Omental fat pad (tissue), 4 donors: ENCODE measurements around the gene BABAM2. TPM values are rescaled to one million over a fixed set of nuclear protein-coding genes. Genes with fewer than 3 reads are reported as not detected.

Source experiments
- ATAC-seq: fragments of 150-250 bp; one replicate; pipeline ENCODE4 v1.9.1; 2016; ENCODE audit warnings: mild to moderate bottlenecking, moderate library complexity; ENCODE audit not compliant: low FRiP score
- DNase-seq: peaks from one replicate; pipeline ENCODE4 v3.0.0-alpha.2; 2019; ENCODE audit warnings: low spot score
- CTCF ChIP-seq, 3 donors: fragments of 450-650 bp; IDR thresholded peaks; one replicate each; pipeline ENCODE4 v1.5.1; 2016 to 2017; ENCODE audit warnings: antibody characterized with exemption in 3 of 3, mild to moderate bottlenecking in 3 of 3, moderate library complexity in 2 of 3
- total RNA-seq, 4 donors: library from RNA; depleted of rRNA; stranded (reverse); fragments of >200 nt; gene quantifications; one replicate each; pipeline ENCODE4 v1.1.0, GENCODE V29; 2016

Gene BABAM2
- total RNA-seq, 4 donors from 2014 or later: 29.2 to 41.0 (median 36.5) TPM

GRCh38 chr2:28047681-28048080 lies 157.2 kb downstream of the BABAM2 start:
- DNase-seq (no peak), ATAC-seq (peak; percentile 57)
- no peak for TF ChIP-seq CTCF (IDR thresholded peaks at IDR 0.05)

GRCh38 chr2:28048341-28048740 lies 157.8 kb downstream of the BABAM2 start:
- TF ChIP-seq CTCF (IDR thresholded peaks at IDR 0.05): no peak
- no peak for DNase-seq
- no peak for ATAC-seq

DNA sequence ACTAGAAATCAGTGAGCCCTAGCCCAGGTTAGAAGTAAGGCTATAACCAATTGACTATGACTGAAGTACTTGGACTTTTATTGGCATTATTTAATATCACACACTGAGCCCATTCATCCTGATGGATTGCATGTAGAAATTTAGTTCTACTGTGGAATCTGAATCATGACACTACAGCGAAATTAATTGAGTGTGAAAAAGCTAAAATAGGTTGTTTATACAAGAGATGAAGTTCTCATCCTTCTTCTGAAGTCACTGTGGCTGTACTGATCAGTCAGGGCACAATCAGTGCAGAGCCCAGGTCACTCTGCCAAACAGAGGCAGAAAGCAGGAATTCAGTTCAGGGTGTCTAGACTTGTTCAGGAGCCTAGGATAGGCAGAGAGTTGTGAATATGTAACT lies 158.9 kb downstream of the BABAM2 start:
- DNase-seq (no peak), ATAC-seq (no peak)
- no peak for TF ChIP-seq CTCF (IDR thresholded peaks at IDR 0.05)

GRCh38 chr2:28049899-28050298 lies 159.4 kb downstream of the BABAM2 start:
- DNase-seq (no peak), ATAC-seq (no peak)
- no peak for TF ChIP-seq CTCF (IDR thresholded peaks at IDR 0.05)

GRCh38 chr2:28052691-28053090 lies 162.2 kb downstream of the BABAM2 start:
- TF ChIP-seq CTCF (IDR thresholded peaks at IDR 0.05): no peak
- DNase-seq (no peak), ATAC-seq (peak; percentile 65)

- DNase-seq (no peak), ATAC-seq (no peak)
- no peak for TF ChIP-seq CTCF (IDR thresholded peaks at IDR 0.05)
These were observed 163.1 kb downstream of the BABAM2 start for GRCh38 chr2:28053597-28053996.

- DNase-seq (no peak), ATAC-seq (no peak)
- no peak for TF ChIP-seq CTCF (IDR thresholded peaks at IDR 0.05)
These were observed 164.4 kb downstream of the BABAM2 start for GRCh38 chr2:28054916-28055315.
